Measurements from ENCODE around the gene HOXC12. TPM values are rescaled to one million over a fixed set of nuclear protein-coding genes. Genes with fewer than 3 reads are reported as not detected.

Gene HOXC12
- total RNA-seq, 2 donors from 2014 or later, result not detected

DNA sequence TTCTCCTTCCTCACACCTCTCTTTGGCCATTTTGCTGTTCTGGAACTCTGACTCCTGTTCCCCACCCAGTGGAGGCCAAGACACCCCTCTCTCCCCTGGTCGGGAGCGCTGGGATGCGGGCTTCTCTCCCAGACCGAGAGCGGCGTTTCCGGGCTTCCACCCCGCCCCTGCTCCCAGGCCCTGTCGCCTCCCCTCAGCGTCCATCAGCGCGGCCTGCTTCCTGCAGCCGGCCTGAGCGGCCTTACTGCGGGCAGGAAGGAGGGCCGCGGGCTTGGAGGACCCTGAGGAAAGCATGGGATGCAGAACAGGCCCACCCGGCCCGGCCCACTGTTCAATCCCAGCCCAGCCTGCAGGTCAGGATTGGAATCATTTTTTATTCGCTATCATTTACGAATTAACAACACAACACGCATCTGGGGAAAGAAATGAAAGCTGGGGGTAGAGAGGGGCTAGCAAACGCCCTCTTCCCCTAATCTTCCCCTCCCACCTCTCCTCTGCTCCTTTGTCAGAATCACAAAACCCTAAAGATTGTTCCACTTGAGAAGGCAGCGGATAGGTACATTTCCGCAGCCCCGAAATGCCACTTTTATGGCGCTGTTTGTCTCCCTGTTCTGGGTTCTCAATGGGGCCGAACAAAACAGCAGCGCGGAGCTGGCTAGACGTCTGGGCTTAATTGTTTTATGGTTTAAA is 50.3 kb downstream of the HOXC12 start:
- no peak overlapping the region for H3K27ac ChIP-seq

DNA sequence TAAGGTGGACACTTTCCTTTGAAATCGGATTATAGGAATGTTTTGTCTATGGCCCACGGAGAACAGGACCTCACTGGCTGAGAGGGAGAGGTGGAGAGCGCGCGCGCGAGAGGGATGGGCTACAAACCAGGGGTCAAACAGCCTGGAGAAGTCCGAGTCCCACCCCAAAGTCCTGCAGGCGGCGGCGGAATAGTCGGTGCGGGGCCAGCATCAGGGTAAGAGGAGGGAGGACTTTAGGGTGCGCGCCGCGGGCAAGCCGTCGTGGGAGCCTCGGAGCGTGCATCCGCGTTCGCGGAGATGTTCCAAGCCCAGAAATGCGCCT is 50.8 kb downstream of the HOXC12 start:
- H3K36me3 ChIP-seq, result no peaks in the 10 kb centered on the region
- no peak overlapping the region for H3K27ac ChIP-seq
- no peak overlapping the region for H3K4me3 ChIP-seq
- H3K9me3 ChIP-seq, result no peaks in the 10 kb centered on the region
- H3K27me3 ChIP-seq, result peaks cover 57 to 64% of the 10 kb centered on the region in 2 donors
- peaks cover 0 to 21% of the 10 kb centered on the region in 2 donors for H3K4me1 ChIP-seq
- no peak for DNase-seq (ENCODE audit: low spot score)
- TF ChIP-seq, protein P1, sequence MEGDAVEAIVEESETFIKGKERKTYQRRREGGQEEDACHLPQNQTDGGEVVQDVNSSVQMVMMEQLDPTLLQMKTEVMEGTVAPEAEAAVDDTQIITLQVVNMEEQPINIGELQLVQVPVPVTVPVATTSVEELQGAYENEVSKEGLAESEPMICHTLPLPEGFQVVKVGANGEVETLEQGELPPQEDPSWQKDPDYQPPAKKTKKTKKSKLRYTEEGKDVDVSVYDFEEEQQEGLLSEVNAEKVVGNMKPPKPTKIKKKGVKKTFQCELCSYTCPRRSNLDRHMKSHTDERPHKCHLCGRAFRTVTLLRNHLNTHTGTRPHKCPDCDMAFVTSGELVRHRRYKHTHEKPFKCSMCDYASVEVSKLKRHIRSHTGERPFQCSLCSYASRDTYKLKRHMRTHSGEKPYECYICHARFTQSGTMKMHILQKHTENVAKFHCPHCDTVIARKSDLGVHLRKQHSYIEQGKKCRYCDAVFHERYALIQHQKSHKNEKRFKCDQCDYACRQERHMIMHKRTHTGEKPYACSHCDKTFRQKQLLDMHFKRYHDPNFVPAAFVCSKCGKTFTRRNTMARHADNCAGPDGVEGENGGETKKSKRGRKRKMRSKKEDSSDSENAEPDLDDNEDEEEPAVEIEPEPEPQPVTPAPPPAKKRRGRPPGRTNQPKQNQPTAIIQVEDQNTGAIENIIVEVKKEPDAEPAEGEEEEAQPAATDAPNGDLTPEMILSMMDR (IDR thresholded peaks at IDR 0.05), result no peak

More for the DNA sequence above, 50.3 kb downstream of the HOXC12 start:
- Histone ChIP-seq H3K4me3 (no peak overlapping the region), H3K27me3 (peaks cover 59 to 64% of the 10 kb centered on the region in 2 donors), H3K4me1 (peaks cover 0 to 26% of the 10 kb centered on the region in 2 donors), H3K9me3 (no peaks in the 10 kb centered on the region), H3K36me3 (no peaks in the 10 kb centered on the region)
- TF ChIP-seq, protein P1 (IDR thresholded peaks at IDR 0.05), result no peak
- DNase-seq (ENCODE audit: low spot score), result no peak

DNA sequence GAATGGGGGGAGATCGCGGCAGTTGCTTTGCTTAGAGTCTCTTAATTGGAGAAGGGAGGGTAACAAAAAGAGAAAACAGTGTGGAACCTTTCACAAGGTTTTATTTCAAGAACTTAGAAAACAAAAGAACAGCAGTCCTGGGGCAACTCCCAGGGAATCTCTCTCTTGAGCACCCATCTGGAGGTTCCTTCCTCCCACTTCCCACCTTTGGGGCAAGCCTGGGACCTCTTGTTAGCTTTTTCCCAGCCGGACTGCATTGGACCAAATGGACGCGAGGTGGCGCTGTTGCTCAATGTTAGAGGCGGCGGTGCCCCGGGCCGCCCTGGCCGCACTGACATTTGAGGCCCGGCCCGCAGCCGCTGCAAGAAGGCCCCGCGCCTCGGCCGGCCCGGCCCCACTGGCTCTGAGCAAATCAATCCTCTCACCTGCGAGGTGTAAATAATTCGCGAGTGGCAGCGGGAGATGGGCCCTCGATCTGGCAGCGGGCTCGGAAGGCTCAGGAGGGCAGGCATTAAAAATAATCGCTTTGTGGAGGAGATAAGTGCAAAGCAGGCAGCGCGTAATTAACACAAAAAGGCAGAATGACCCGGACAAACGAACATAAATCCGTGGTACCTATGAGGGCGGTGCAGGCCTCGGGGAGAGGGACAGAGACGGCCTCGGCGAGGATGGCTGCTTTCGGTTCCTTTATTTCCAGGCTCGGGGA is 51.3 kb downstream of the HOXC12 start:
- TF ChIP-seq, protein P1 (IDR thresholded peaks at IDR 0.05), result peak; percentile 86 to 98
- Histone ChIP-seq H3K4me3 (peak overlapping the region in 1 of 2 donors; percentile 30), H3K4me1 (peaks cover 0 to 18% of the 10 kb centered on the region in 2 donors), H3K27me3 (peaks cover 51 to 62% of the 10 kb centered on the region in 2 donors), H3K27ac (no peak overlapping the region), H3K36me3 (no peaks in the 10 kb centered on the region), H3K9me3 (no peaks in the 10 kb centered on the region)
- DNase-seq (ENCODE audit: low spot score), result peak; percentile 91

DNA sequence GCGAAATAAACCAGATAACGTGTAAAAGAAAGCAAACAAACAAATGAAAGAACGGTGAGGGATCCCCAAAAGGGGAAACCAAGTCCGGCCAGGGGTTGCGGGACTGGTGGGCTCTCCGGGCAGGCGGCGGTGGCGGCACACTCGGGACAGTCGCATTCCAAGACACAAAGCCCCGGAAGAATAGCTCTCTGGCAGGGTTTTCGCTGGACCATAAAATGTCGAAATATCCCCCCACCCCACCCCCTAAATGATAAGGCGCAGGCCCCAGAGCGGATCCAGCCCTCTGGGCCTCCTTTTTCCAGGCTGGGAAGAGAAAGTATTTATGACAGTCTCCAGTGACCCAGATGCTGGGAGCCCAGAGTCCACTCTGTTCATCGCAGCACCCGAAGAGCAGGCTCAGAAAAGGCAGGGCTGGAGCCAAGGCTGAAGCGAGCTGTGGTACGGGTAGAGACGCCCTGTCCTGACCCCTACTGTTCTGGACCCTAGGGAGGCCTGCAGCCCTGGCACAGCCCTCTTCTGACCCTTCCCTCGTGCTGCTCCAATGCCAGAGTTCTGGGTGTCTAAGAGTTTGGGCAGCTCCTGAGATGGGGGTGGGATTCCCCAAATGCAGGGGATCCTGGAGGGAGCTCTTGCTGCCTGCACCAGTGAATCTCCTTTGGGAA is 52.0 kb downstream of the HOXC12 start:
- Histone ChIP-seq H3K4me3 (peak overlapping the region in 1 of 2 donors; percentile 30), H3K36me3 (no peaks in the 10 kb centered on the region), H3K4me1 (peaks cover 0 to 18% of the 10 kb centered on the region in 2 donors), H3K9me3 (no peaks in the 10 kb centered on the region), H3K27ac (no peak overlapping the region), H3K27me3 (peaks cover 48 to 62% of the 10 kb centered on the region in 2 donors)
- DNase-seq (ENCODE audit: low spot score), result no peak
- TF ChIP-seq, protein P1 (IDR thresholded peaks at IDR 0.05), result no peak

DNA sequence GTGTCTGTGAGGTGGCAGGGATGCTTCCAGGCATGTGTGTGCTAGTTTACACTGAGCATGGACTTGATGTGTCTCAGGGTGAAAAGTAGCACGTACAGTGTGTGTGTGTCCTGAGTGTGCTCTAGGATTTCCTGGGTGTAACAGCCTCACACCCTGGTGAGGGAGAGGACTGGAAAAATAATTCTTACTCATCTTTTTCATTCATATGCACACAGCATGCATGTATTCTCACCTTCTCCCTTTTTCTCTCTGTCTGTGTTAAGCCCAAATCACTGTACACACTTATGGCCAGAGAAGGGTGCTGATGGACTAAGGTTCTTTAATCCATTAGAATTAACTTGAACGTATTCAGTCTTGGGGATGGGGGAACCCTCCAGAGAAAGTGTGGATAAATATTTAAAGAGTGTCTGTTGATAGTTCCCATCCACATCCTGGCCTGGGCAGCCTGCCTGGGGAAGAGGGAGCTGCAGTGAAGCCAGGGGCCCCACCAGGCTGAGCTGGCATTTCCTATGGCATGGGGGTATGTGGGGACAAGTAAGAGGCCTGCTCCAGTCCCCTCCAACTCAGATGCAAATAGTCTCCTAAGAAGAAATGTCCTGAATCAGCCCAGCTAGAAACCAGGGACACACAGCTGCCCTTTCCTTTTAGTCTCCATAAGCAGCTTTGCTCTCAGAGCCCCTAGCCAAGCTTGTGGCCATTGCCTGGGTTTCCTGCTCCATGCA is 53.0 kb downstream of the HOXC12 start:
- Histone ChIP-seq H3K27ac (no peak overlapping the region), H3K36me3 (no peaks in the 10 kb centered on the region), H3K9me3 (no peaks in the 10 kb centered on the region), H3K4me1 (peaks cover 0 to 18% of the 10 kb centered on the region in 2 donors), H3K27me3 (peaks cover 46 to 56% of the 10 kb centered on the region in 2 donors), H3K4me3 (no peak overlapping the region)
- TF ChIP-seq, protein P1 (IDR thresholded peaks at IDR 0.05), result no peak
- DNase-seq (ENCODE audit: low spot score), result no peak
